ENCODE results near the gene MICAL3. TPM values are rescaled to one million over a fixed set of nuclear protein-coding genes. Genes with fewer than 3 reads are reported as not detected.

Gene MICAL3
- total RNA-seq, 4 donors from 2014 or later: 23.9 to 49.2 (median 34.5) TPM

DNA sequence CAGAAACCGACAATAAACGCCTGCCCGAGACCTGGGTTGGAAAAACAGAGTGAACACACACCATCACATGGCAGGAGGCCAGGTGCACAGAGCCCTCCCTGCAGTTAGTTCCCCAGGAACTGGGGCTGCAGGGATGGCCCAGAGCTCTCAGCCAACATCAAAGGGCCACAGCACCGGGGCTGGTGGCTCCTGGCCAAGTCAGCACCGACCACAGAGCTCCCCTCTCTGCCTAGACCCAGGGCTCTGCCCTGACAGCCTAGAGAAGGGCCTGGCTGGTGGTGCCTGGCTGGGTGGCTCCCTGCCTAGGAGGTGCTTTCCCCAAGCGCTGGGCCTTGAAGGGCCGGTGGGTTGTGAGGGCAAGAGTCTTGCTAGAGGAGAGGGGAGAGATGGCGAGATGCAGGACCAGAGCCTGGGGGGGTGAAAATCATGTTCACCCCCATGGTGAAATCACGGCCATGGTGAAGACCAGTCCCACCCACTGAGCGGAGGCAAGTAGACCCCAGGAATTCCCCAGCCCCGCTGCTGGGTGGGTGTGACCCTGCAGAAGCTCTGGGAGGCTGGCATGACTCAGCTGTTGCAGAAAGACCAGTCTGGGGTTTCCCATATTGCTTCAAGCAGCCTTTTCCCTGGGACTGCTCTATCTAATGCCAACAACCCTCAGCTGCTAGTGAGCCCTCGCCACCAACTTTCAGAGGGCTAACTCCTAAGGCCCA, 242.9 kb downstream of the MICAL3 start:
- ATAC-seq (ENCODE audit: low FRiP score) (peak; percentile 91), DNase-seq (ENCODE audit: low spot score) (peak; percentile 52)
- TF ChIP-seq, protein P1, sequence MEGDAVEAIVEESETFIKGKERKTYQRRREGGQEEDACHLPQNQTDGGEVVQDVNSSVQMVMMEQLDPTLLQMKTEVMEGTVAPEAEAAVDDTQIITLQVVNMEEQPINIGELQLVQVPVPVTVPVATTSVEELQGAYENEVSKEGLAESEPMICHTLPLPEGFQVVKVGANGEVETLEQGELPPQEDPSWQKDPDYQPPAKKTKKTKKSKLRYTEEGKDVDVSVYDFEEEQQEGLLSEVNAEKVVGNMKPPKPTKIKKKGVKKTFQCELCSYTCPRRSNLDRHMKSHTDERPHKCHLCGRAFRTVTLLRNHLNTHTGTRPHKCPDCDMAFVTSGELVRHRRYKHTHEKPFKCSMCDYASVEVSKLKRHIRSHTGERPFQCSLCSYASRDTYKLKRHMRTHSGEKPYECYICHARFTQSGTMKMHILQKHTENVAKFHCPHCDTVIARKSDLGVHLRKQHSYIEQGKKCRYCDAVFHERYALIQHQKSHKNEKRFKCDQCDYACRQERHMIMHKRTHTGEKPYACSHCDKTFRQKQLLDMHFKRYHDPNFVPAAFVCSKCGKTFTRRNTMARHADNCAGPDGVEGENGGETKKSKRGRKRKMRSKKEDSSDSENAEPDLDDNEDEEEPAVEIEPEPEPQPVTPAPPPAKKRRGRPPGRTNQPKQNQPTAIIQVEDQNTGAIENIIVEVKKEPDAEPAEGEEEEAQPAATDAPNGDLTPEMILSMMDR (IDR thresholded peaks at IDR 0.05): no peak

DNA sequence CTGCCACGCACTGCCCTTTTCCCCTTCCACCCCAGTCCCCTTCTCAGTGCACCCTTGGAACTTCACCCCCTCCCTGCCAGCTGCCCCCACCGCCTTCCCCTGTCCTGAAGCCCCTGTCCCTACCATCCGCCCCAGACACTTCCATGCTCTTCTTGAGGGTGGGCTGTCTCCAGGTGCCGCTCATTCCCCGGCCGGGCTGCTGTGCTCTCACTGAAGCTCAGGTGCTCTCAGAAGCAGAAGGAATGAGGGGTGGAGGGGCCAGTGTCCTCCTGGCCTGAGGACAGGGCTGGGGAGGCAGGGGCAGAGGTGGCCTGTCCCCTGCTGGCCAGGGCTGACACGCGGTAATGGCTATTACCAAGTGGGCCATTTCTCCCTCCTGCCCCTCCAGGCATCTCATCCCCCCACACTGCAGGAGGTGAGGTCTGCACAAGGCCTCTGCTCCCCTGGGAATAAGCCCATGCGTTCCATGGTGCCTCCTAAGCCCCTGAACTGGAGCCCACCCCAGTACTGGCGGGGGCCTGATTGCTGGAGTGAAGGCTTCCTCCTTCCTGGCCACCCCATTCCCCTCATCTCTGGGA, 243.5 kb downstream of the MICAL3 start:
- TF ChIP-seq, protein P1 (IDR thresholded peaks at IDR 0.05): no peak
- no peak for ATAC-seq (ENCODE audit: low FRiP score)
- no peak for DNase-seq (ENCODE audit: low spot score)

DNA sequence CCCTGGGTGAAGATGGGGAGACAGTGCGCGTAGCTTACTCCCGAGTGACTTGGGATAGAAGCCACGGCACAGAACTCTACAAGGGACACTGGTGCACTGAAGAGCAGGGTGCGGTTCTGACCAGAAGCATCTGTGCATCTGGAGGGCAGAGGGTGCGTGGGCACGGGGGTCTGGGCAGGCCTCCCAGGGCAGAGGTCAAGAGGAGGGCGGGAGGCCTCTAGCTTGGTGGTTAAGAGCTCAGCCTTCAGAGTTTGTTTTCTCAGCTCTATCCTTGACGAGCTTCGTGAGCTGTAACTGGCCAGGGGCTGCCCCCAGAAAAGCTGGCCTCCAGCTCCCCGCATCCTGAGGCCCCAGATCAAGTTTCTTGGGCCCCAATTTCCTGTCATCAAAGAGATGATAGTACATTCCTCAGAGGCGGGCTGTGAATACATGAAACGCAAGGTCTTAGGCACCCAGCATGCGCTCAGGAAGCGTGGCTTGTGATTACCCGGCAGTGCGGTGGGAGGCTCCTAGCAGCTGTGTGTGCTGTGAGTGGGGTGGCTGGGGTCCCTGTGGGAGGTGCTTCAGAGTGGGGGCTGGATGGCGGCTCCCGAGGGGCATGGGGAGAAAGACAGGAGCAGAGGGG, 244.1 kb downstream of the MICAL3 start:
- DNase-seq (ENCODE audit: low spot score) (no peak), ATAC-seq (ENCODE audit: low FRiP score) (no peak)
- TF ChIP-seq, protein P1 (IDR thresholded peaks at IDR 0.05): no peak

DNA sequence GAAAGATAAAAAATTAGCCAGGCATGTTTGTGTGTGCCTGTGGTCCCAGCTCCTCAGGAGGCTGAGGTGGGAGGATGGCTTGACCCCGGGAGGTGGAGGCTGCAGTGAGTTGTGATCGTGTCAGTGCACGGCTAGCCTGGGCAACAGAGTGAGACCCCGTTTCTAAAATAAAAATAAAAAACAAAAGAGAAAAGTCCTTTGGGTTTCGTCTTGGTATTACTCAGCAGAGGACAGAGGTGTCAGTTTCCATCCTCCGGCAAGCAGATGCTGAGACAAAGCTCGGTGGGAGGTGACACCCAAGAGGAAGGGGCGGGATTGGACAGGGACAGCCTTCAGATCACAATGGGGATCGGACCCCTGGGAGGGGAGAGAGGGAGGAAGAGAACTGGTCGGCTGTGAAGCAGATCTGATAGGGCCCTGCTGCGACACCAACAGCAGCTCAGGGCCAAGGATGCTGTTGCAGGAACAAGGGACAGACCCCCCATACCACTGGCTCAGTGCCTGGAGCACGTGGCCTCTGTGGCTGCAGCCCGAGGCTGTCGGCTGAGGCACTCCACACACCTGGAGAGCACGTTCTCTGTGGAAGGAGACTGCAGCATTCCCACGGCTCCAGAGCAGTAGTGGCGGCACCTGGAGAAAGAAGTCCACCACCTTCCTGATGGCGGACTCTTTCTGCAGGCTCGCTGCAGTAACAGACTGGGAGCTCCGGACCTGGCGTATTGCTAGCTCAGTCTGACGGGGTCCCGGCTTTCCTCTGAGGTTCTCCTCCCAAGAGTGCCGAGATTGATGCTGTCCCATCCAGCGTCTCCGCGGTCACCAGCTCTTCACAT, 244.9 kb downstream of the MICAL3 start:
- DNase-seq (ENCODE audit: low spot score) (no peak), ATAC-seq (ENCODE audit: low FRiP score) (no peak)
- TF ChIP-seq, protein P1 (IDR thresholded peaks at IDR 0.05): no peak

DNA sequence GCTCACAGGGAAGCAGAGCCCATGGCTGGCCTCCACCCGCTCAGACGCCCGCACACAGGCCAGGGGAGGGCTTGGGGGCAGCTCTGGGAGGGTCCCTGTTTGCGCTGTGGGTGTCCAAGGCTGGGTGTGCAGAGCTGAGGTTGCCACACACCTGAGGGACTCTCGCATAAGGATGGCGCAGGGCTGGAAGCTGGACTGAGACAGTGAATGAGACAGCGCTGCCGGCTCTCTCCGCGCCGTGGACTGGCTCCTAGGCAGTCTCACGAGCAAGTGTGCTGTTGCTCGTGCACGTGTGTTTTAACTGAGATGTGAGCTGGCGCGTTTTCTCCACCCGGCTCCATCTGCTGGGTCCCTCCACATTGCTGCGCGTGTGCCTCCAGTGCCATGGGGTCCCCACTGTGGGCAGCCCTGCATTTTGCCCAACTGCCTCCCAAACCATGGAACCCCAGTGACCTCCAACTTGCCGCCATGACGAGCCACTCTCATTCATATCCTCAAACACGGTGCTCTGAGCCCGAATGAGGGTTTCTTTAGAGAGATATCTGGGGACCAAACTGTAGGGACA, 245.9 kb downstream of the MICAL3 start:
- DNase-seq (ENCODE audit: low spot score): no peak
- no peak for ATAC-seq (ENCODE audit: low FRiP score)
- TF ChIP-seq, protein P1 (IDR thresholded peaks at IDR 0.05): no peak

DNA sequence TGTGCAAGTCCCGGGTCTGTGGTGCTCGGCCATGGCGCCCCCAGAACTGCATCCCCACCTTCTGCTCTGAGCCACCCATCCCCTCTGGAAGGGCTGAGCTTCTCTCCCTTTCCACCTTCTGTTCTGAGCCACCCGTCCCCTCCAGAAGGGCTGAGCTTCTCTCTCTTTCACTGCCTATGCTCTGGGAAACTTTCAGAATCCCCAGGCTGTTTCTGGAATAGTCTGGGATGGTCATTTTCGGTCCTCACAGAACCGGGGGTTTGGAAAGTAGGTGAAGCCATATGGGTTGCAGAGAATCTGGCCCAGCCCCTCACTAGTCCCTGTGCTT, 246.7 kb downstream of the MICAL3 start:
- DNase-seq (ENCODE audit: low spot score): no peak
- TF ChIP-seq, protein P1 (IDR thresholded peaks at IDR 0.05): no peak
- no peak for ATAC-seq (ENCODE audit: low FRiP score)
